ENCODE data around the gene QRSL1. TPM values are rescaled to one million over a fixed set of nuclear protein-coding genes. Genes with fewer than 3 reads are reported as not detected.

The QRSL1 gene
- total RNA-seq, 1 donor from 2014 or later: 17.4 TPM

Other genes with a start within 250 kb of the QRSL1 start
- gene RTN4IP1, start 80 bp upstream of the QRSL1 start, total RNA-seq: 5.8 and 6.1 TPM in 2 replicates